A673 (cell line): Measurements from ENCODE around the gene SERAC1.

Source experiments
- CTCF ChIP-seq: fragments of 300-800, 200-600 bp; sonication (generic); conservative IDR thresholded peaks from 2 replicates; pipeline ENCODE4 v1.5.1; 2017; ENCODE audit warnings: low read depth, mild to moderate bottlenecking, antibody characterized with exemption, low read length, moderate library complexity, mixed read lengths
- EZH2 ChIP-seq: fragments of 200-600 bp; sonication (generic); IDR thresholded peaks from 2 replicates; pipeline ENCODE4 v1.6.1; 2017; ENCODE audit warnings: borderline replicate concordance, low read depth, mild to moderate bottlenecking, mixed read lengths, antibody characterized with exemption, low read length; ENCODE audit not compliant: poor library complexity, severe bottlenecking

- TF ChIP-seq EZH2 (no peak), CTCF (no peak)
Measured at GRCh38 chr6:158078320-158078719, 89.7 kb downstream of the SERAC1 start.
